ENCODE data around the gene BAZ2A. TPM values are rescaled to one million over a fixed set of nuclear protein-coding genes. Genes with fewer than 3 reads are reported as not detected.

BAZ2A gene
- total RNA-seq, 1 experiment from 2014 or later, result 106 TPM

DNA sequence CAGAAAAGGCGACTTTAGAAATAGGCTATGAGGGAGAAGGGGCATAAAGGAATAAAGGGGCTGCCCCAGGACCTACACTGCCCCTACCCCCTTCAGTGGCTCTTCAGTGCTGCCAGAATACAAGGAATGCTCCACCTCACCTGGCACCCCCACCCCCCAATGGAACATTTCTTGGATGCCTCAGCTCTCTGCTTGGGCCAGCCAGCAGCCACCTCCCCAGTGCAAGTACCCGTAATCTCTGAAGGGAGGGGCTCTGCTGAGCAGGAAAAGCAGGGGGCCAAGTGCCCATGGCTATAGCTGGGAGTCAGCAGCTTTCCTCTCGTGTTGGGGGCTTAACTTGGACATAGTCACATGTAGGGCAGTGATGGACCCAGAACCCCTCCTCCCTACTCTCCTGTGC is 33.3 kb downstream of the BAZ2A start:
- POLR2A ChIA-PET, result no interaction called here
- Histone ChIP-seq H3K27ac (ENCODE audit: low read depth, low read length) (no peak overlapping the region), H3K79me2 (ENCODE audit: insufficient read depth, low read length) (no peaks in the 10 kb centered on the region), H2AFZ (ENCODE audit: low read depth, low read length, poor library complexity, severe bottlenecking) (no peak overlapping the region), H3K4me2 (ENCODE audit: low read length) (no peak overlapping the region), H3K4me3 (replicated peaks in 1 of 2; ENCODE audit: low read depth in 1 of 2, low read length in 2 of 2) (no peak overlapping the region), H3K36me3 (ENCODE audit: control insufficient read depth in 1 of 2, insufficient read depth in 2 of 2, low read length in 2 of 2) (peaks cover 38% of the 10 kb centered on the region in 2 experiments; a peak in 3 of 4 replicates), H4K20me1 (ENCODE audit: insufficient read depth) (no peaks in the 10 kb centered on the region), H3K9me2 (ENCODE audit: insufficient read depth) (no peaks in the 10 kb centered on the region), H3K9ac (ENCODE audit: low read length) (no peak overlapping the region), H3K9me3 (ENCODE audit: control insufficient read depth in 1 of 2, insufficient read depth in 1 of 2, low read depth in 1 of 2, low read length in 2 of 2) (no peaks in the 10 kb centered on the region), H3K27me3 (ENCODE audit: insufficient read depth, low read length) (no peaks in the 10 kb centered on the region), H3K4me1 (ENCODE audit: control insufficient read depth in 1 of 2, insufficient read depth in 2 of 2, low read length in 2 of 2) (peaks cover 0 to 9% of the 10 kb centered on the region in 2 experiments; a peak in 1 of 4 replicates)
- CTCF ChIA-PET, result no interaction called here
- TSS peak; percentile 9 for BruUV-seq (replicated peaks)
- RAD21 ChIA-PET (ENCODE audit: low non-redundant PET in 1 of 2, low total read pairs in 2 of 2, uncharacterized antibody in 2 of 2, unreplicated experiment in 2 of 2), result no interaction called here
- DNase-seq (ENCODE audit: low read depth, low spot score), result no peak
- ATAC-seq, result no peak
- TF ChIP-seq RAD21 (IDR thresholded peaks at IDR 0.05; ENCODE audit: low read depth) (no peak), TCF7L2 (IDR thresholded peaks at IDR 0.05; ENCODE audit: borderline replicate concordance, extremely low read depth, insufficient read depth, insufficient read length) (no peak), SRF (IDR thresholded peaks at IDR 0.05; ENCODE audit: low read depth) (no peak), POLR2AphosphoS5 (IDR thresholded peaks at IDR 0.05; ENCODE audit: low read depth, low read length) (no peak; the same call in 1 of the 2 replicates), ZFX (IDR thresholded peaks at IDR 0.05) (no peak), SIN3A (IDR thresholded peaks at IDR 0.05; ENCODE audit: low read depth) (no peak), FOSL1 (IDR thresholded peaks at IDR 0.05; ENCODE audit: low read depth) (no peak), CBX3 (IDR thresholded peaks at IDR 0.05; ENCODE audit: low read depth) (no peak), POLR2A (IDR thresholded peaks at IDR 0.05; ENCODE audit: borderline replicate concordance, extremely low read depth, insufficient read depth, insufficient read length) (no peak), SP1 (IDR thresholded peaks at IDR 0.05; ENCODE audit: low read depth) (no peak), YY1 (IDR thresholded peaks at IDR 0.05; ENCODE audit: extremely low read depth, insufficient replicate concordance, low read depth, low read length) (no peak)
- TF ChIP-seq, protein P1, sequence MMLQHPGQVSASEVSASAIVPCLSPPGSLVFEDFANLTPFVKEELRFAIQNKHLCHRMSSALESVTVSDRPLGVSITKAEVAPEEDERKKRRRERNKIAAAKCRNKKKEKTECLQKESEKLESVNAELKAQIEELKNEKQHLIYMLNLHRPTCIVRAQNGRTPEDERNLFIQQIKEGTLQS (IDR thresholded peaks at IDR 0.05), result no peak
- TF ChIP-seq, protein P2, sequence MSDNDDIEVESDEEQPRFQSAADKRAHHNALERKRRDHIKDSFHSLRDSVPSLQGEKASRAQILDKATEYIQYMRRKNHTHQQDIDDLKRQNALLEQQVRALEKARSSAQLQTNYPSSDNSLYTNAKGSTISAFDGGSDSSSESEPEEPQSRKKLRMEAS (IDR thresholded peaks at IDR 0.05), result no peak
- TF ChIP-seq, protein P3, sequence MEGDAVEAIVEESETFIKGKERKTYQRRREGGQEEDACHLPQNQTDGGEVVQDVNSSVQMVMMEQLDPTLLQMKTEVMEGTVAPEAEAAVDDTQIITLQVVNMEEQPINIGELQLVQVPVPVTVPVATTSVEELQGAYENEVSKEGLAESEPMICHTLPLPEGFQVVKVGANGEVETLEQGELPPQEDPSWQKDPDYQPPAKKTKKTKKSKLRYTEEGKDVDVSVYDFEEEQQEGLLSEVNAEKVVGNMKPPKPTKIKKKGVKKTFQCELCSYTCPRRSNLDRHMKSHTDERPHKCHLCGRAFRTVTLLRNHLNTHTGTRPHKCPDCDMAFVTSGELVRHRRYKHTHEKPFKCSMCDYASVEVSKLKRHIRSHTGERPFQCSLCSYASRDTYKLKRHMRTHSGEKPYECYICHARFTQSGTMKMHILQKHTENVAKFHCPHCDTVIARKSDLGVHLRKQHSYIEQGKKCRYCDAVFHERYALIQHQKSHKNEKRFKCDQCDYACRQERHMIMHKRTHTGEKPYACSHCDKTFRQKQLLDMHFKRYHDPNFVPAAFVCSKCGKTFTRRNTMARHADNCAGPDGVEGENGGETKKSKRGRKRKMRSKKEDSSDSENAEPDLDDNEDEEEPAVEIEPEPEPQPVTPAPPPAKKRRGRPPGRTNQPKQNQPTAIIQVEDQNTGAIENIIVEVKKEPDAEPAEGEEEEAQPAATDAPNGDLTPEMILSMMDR (IDR thresholded peaks at IDR 0.05 in 2 of 3, conservative IDR thresholded peaks at IDR 0.05 in 1 of 3; ENCODE audit: borderline replicate concordance in 1 of 3, insufficient read depth in 1 of 3, low read depth in 2 of 3, low read length in 2 of 3), result no peak
- TF ChIP-seq, protein P4, sequence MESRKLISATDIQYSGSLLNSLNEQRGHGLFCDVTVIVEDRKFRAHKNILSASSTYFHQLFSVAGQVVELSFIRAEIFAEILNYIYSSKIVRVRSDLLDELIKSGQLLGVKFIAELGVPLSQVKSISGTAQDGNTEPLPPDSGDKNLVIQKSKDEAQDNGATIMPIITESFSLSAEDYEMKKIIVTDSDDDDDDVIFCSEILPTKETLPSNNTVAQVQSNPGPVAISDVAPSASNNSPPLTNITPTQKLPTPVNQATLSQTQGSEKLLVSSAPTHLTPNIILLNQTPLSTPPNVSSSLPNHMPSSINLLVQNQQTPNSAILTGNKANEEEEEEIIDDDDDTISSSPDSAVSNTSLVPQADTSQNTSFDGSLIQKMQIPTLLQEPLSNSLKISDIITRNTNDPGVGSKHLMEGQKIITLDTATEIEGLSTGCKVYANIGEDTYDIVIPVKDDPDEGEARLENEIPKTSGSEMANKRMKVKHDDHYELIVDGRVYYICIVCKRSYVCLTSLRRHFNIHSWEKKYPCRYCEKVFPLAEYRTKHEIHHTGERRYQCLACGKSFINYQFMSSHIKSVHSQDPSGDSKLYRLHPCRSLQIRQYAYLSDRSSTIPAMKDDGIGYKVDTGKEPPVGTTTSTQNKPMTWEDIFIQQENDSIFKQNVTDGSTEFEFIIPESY (IDR thresholded peaks at IDR 0.05; ENCODE audit: extremely low read depth, insufficient replicate concordance, low read length), result no peak
- TF ChIP-seq, protein P5, sequence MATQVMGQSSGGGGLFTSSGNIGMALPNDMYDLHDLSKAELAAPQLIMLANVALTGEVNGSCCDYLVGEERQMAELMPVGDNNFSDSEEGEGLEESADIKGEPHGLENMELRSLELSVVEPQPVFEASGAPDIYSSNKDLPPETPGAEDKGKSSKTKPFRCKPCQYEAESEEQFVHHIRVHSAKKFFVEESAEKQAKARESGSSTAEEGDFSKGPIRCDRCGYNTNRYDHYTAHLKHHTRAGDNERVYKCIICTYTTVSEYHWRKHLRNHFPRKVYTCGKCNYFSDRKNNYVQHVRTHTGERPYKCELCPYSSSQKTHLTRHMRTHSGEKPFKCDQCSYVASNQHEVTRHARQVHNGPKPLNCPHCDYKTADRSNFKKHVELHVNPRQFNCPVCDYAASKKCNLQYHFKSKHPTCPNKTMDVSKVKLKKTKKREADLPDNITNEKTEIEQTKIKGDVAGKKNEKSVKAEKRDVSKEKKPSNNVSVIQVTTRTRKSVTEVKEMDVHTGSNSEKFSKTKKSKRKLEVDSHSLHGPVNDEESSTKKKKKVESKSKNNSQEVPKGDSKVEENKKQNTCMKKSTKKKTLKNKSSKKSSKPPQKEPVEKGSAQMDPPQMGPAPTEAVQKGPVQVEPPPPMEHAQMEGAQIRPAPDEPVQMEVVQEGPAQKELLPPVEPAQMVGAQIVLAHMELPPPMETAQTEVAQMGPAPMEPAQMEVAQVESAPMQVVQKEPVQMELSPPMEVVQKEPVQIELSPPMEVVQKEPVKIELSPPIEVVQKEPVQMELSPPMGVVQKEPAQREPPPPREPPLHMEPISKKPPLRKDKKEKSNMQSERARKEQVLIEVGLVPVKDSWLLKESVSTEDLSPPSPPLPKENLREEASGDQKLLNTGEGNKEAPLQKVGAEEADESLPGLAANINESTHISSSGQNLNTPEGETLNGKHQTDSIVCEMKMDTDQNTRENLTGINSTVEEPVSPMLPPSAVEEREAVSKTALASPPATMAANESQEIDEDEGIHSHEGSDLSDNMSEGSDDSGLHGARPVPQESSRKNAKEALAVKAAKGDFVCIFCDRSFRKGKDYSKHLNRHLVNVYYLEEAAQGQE (IDR thresholded peaks at IDR 0.05; ENCODE audit: low read depth), result no peak
- intact Hi-C loops (cut with micrococcal nuclease), result no loop called here
